Measurements from ENCODE around the gene CDKL2. TPM values are rescaled to one million over a fixed set of nuclear protein-coding genes. Genes with fewer than 3 reads are reported as not detected.

CDKL2 gene
- total and polyA plus RNA-seq, 2 experiments from 2014 or later: 1.8 to 3.1 TPM

GRCh38 chr4:75658876-75659275 lies 28.5 kb upstream of the CDKL2 start:
- Mint-ChIP-seq H3K27ac (no peak overlapping the region), H3K36me3 (ENCODE audit: low read depth) (peaks cover 81% of the 10 kb centered on the region), H3K4me3 (no peak overlapping the region), H3K4me1 (peaks cover 13% of the 10 kb centered on the region), H3K9me3 (no peaks in the 10 kb centered on the region), H3K27me3 (ENCODE audit: insufficient read depth, low read depth, poor library complexity) (no peaks in the 10 kb centered on the region)
- no peak for ATAC-seq
- peaks cover 7% of the 10 kb centered on the region for H3F3A ChIP-seq (replicated peaks; ENCODE audit: low read depth)
- peaks cover 67% of the 10 kb centered on the region for H3K36me3 ChIP-seq (ENCODE audit: insufficient read depth)
- H3K27ac ChIP-seq (ENCODE audit: low read depth): 0 out of 2 replicates have a peak overlapping the region, but pooled peaks have one; percentile 30
- peaks cover 34% of the 10 kb centered on the region for H4K20me1 ChIP-seq (replicated peaks; ENCODE audit: insufficient read depth)
- no peak overlapping the region for H3K4me2 ChIP-seq
- peaks cover 100% of the 10 kb centered on the region for H3K79me2 ChIP-seq (replicated peaks; ENCODE audit: insufficient read depth)
- no peak overlapping the region for H2AFZ ChIP-seq
- H3K27me3 ChIP-seq (ENCODE audit: insufficient read depth): no peaks in the 10 kb centered on the region
- DNase-seq (ENCODE audit: low spot score): no peak
- H3K9me2 ChIP-seq (ENCODE audit: insufficient read depth): no peaks in the 10 kb centered on the region
- TF ChIP-seq ETS1 (IDR thresholded peaks at IDR 0.05) (no peak), EZH2phosphoT487 (IDR thresholded peaks at IDR 0.05; ENCODE audit: unreplicated experiment) (no peak)
- H3K4me3 ChIP-seq: no peak overlapping the region
- no peaks in the 10 kb centered on the region for H3K4me1 ChIP-seq (ENCODE audit: insufficient read depth)

- H3K27me3 Mint-ChIP-seq (ENCODE audit: insufficient read depth, low read depth, poor library complexity): no peaks in the 10 kb centered on the region
- Histone ChIP-seq H3K27ac (ENCODE audit: low read depth) (peak overlapping the region; percentile 35; the same call in 1 of the 2 replicates), H3K4me2 (no peak overlapping the region), H3K4me3 (no peak overlapping the region), H3F3A (replicated peaks; ENCODE audit: low read depth) (peaks cover 7% of the 10 kb centered on the region), H4K20me1 (replicated peaks; ENCODE audit: insufficient read depth) (peaks cover 29% of the 10 kb centered on the region), H3K36me3 (ENCODE audit: insufficient read depth) (peaks cover 81% of the 10 kb centered on the region), H3K79me2 (replicated peaks; ENCODE audit: insufficient read depth) (peaks cover 99% of the 10 kb centered on the region), H3K4me1 (ENCODE audit: insufficient read depth) (no peaks in the 10 kb centered on the region; the same call in 1 of the 2 replicates), H2AFZ (no peak overlapping the region), H3K9me2 (ENCODE audit: insufficient read depth) (no peaks in the 10 kb centered on the region), H3K27me3 (ENCODE audit: insufficient read depth) (no peaks in the 10 kb centered on the region)
- TF ChIP-seq ZNF462 (CRISPR knock-in tag; IDR thresholded peaks at IDR 0.05) (no peak), JUNB (IDR thresholded peaks at IDR 0.05; ENCODE audit: unreplicated experiment) (no peak), EZH2 (IDR thresholded peaks at IDR 0.05; ENCODE audit: low read depth, unreplicated experiment) (no peak), ZNF114 (CRISPR knock-in tag; IDR thresholded peaks at IDR 0.05) (no peak), CTCF (conservative IDR thresholded peaks at IDR 0.05; ENCODE audit: low read depth in 2 of 2) (no peak), EZH2phosphoT487 (IDR thresholded peaks at IDR 0.05; ENCODE audit: unreplicated experiment) (no peak)
- DNase-seq (ENCODE audit: low spot score): no peak
- no peak overlapping the region for H3K27ac Mint-ChIP-seq
- peaks cover 16% of the 10 kb centered on the region for H3K4me1 Mint-ChIP-seq
- ATAC-seq: no peak
- H3K4me3 Mint-ChIP-seq: no peak overlapping the region
- peaks cover 89% of the 10 kb centered on the region for H3K36me3 Mint-ChIP-seq (ENCODE audit: low read depth)
- no peaks in the 10 kb centered on the region for H3K9me3 Mint-ChIP-seq
Measured at GRCh38 chr4:75655562-75655961, 25.2 kb upstream of the CDKL2 start.
